NCI-H2081 (cell line): Measurements from ENCODE around the gene FAM120B.
A peak's percentile ranks its signal among the peaks of the same experiment; 100 is the strongest.

Experiments used
- DNase-seq, 2 experiments: peaks; one replicate each; lab custom pipeline; 2025; lab: John Stamatoyannopoulos, UW

Gene FAM120B

DNA sequence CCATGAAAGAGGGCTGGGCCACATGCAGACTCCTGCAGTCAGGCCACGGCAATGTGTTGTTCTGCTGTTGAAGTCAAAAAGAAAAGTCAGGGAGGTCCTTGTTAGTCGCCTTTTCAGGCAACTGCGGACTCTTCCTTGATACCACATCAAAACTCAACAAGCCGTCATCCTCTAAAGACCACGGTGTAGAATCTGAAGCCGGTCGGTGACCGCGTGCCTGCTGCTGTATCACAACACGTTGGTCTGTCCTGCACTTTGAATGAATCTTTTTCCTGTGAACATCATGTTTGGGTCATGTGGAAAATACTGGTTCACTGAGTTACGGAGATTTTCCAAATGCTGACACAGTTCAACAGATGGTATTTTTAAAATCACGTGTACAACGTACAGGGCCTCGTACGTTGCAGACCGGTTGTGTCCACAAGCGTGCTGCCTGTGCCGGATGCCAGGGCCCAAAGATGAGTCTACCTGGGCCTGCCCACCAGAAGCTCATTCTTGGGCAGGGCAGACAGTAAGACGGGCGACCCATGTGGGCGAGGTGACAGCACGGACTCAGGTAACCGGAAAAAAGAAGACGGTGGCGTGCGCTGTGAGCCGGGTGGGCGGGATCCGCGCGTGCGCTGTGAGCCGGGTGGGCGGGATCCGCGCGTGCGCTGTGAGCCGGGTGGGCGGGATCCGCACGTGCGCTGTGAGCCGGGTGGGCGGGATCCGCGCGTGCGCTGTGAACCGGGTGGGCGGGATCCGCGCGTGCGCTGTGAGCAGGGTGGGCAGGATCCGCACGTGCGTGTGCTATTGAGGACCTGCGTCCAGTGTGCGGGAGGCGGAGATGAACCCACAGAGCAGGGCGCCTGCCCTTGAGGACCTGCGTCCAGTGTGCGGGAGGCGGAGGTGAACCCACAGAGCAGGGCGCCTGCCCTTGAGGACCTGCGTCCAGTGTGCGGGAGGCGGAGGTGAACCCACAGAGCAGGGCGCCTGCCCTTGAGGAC is 114.5 kb downstream of the FAM120B start:
- DNase-seq = no peak

DNA sequence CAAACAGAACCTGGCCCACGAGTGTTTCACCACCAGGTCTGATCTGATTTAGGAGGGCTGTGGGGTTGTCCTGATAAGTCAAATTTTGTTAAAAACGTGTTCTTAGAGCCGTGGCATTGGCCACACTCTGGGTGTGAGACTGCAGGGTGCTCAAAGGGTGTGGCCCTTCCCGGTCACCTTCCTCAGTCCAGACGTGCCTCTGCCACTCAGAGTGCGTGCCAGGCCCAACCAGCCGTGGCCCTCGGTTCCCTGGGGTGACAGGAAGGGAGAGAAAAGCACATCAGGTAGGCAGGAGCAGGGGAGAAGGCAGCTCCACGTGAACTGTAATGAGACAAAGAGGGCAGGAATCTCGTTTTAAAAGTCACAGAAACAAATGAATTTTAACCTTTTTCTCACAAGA is 115.4 kb downstream of the FAM120B start:
- no peak for DNase-seq

DNA sequence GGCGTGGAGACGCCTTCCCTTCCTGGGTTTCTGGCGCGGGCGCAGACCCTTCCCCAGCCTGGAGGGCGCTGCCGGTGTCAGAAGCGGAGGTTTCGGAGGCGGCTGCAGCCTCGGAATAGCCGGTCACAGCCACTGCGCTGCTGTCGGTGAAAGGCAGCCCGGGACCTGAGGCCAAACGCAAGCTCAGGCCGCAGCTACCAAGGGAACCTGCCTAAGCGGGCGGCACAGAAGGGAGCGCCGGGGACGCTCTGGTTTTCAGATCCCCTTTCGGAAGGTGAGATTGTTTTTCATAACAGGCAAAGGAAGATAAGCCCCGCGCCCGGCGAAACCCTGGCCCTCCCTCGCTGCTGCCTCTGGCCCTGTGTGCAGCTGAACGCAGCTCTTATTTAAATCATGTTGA is 116.5 kb downstream of the FAM120B start:
- DNase-seq = no peak

DNA sequence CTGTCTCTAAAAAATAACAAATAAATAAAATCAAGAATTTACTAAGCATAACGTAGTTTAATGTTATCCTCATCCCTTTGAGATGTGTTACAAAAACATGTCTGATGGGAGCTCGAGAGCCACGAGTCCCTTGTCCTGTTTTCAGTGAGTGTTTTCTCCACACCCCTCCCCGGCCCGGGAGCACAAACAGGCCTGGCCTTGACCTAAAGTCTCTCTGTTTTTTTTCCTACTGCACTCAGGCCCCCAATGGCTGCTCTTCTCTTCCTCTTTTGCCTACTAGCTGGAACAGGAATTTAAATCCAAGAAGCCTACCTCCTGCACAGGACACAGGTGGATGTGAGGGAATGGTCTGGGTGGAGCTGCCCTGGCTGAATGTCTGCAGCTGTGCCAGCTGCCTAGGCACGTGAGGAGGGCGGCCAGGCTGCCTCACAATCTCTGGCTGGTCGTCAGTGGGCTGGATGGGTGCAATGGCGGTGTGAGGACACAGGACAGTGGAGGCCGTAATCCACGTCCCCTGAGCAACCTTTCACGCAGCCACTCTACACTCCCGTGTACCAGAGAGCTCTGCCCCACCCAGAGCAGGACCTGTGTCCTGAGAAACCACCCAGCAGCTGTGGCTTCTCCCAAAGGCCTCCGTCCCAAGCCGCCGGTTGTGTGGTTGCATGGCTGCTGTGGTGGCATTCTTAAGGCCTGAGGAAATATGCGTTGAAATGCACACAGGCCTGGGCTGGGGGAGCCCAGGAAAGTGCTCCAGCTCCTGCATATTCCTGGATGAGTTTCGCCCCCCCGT is 117.5 kb downstream of the FAM120B start:
- DNase-seq = no peak

DNA sequence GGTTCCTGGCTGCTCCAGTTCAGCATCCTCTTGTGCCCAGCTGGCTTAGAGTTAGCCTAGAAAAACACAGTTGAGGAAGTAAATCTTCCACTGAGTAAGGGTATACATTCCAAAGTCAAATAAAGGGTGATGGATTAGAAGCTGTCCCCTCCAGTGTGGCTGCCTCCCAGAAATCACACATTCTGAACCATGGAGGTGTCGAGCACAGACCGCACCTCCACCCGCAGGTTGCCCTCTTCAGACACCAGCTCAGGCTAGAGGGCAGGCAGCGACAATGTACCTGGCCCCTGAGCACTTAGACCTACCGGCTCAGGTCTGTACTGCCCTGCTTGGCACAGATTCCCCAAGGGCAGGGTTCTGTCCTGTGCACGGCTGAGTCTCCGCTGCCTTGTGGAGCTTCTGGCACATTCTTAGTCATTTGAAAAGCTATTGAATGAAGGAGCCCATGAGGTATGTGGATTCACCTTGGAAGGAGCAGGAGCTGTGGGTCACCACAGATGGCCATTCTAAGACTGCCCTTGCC is 118.1 kb downstream of the FAM120B start:
- no peak for DNase-seq

DNA sequence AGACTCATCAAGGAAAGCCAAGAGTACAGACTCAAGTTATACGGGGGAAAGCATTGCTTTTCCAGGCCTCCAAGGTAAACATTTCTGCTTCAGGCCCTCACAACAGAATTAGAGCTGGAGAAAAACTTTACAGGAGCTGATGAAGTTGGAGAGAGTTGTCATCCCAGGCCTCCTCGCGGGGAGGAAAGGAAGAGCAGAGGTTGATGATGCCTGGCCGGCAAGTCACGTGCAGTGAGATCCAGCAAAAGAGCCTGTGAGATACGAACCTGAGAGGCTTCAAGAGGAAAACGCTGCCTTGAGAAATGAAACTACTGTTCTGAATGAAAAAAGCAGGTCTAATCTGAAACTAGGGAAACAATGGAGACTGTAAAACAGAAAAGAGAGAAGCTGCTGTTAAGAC is 122.9 kb downstream of the FAM120B start:
- DNase-seq = no peak

DNA sequence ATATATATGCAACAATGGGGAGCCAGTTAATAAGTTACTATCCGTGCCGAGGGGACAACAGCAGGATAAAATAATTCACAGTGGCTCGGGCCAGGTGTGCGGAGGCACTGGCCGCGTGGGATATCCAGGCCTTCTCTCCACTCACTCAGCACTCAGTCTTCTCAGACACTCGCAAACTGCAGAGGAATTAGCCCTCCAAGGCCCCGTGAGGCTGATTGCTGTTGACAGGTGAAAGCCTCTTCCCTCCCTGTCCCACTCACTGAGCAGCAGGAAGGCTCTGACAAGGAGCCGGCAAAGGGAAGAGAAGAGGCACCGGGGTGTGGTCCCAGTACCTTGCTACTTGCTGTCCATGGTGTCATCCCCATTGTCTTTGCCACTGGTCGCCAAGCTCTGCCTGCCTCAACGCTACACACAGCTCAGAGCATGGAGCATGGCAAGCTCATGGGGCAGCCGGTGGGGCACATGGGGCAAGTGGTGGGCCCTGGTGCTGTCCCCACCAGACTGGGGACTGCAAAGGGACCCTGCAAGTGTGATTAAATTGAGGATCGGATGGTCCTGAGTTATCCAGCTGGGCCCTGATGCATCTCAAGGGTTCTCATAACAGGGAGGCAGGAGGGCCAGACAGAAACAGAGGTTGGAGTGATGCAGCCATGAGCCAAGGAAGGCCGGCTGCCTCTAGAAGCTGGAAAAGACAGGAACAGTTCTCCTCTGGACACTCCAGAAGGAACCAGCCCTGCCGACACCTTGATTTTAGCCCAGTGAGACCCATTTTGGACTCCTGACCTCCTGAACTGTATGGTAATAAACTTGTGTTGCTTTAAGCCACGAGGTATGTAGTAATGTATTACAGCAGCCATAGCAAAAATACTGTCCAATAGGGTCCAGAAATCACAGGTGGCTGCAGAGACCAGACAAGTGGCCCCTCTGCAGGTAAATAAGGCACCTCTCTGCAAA is 126.9 kb downstream of the FAM120B start:
- DNase-seq = no peak

DNA sequence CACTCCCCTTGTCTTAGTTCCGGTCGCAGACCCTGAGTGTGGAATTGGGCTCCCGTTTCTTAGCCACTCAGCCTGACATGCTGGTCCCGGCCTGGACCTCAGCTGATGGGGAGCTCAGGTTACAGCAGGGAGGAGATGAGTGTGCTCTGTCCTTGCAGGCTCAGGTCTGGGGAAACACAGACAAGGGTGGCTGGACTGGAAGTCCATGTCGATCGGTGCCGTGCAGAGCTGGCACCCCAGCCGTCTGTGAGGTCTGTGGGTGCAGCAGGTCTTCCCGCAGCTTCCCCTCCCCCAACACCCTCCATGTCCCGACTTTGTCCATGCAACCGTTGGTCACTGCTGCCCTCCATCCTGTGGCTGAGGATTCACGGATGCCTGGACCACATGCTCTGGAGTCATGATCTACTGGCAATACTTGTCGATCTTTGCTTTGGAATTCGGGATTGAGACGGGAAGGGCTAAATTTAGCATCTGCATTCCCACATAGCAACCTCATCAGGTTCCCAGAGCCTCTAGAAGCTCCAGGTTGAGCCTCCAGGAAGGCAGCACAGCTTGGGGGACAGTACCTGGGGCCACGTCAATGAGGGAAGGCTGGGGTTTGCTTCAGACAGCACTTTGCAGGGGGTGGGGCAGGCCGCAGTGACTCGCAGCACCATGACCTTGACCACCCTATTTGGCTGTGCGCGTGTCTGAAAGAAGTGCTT is 127.7 kb downstream of the FAM120B start:
- no peak for DNase-seq

DNA sequence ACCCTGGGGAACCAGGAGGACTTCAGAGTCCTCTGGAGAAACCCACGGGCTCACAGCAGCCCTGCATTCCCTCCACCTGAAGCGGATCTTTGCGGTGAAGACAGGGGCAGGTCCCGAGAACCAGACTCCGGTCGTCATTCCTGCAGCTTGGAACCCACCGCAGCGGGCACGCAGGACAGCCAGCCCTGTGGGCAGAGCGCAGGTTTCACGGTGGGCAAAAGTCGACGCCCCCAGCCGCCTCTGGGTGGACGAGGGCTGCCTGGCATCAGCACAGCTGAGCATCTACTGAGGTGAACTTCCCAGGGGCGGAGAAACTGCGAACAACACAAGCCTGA is 128.2 kb downstream of the FAM120B start:
- DNase-seq = no peak

DNA sequence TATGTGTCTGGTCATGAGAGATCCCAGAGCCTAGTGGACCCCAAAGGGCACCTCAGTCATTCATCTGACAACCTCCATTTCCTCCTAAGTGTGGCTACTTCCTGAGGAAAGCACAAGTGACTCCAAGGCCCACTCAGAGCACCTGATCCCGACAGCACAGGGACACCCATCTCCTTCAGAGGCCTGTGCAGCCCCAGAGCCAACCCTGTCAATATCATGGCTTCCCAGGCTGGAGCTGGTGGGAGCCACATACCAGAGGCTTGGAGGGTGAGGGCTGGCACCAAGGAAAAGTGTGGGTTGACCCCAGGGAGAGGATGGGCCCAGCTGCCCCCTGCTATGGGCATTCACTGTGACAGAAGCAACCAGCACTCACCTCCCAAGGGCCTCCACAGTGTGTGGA is 129.2 kb downstream of the FAM120B start:
- no peak for DNase-seq

DNA sequence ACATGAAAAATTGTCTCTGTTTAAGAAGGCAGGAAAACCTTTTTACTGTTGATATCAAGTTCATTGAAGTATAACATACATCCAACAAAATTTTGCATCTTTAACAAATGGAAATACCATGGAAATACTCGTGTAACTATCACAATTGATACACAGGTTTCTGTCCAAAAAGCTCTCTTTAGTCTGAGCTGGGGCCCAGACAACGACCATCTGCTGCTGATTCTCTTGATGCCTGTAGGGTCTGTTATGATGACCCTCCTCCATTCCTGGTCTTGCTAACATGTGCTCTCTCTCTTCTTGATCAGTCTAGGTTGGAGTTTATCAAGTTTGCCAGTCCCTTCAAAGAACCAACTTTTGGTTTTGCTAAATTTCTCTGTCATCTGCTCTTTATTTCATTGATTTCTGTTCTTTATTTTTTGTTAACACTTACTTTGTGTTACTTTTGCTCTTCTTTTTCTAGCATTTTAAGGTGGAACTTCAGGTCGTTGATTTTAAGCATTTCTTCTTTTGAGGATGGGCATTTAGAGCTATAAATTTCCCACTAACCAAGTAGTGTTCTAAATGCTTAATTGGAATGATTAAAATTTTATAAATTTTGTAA is 129.8 kb downstream of the FAM120B start:
- no peak for DNase-seq

DNA sequence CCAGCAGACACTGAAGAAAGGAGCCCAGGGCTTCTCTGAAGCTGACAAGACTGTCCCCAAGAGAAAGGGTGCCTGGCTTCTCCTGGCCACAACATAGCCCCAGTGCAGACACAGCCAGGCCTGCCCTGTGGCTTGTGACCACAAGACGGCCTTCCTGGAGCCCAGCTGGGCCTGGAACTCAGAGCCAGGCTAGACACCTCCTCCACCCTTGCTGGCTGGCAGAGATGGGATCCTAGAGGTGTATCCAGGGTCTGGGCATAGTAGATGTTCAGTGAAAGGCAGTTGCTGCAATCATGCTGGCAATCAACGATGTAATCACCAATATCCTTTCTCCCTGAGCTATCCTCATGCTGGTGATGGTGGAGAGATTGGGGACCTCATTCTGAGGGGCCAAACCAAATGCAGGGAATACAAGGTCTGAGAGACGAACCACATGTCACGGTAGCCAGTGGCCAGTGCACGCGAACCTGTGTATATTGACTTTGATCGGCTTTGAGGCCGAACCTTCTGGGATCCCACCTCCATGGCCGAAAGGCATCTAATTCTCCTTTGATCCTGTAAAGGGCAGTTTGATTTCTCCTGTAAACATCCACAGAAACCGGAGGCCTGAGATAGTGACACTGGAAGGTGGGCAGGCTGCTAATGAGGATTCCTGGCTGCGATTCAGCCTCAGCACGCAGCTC is 131.3 kb downstream of the FAM120B start:
- DNase-seq = no peak

DNA sequence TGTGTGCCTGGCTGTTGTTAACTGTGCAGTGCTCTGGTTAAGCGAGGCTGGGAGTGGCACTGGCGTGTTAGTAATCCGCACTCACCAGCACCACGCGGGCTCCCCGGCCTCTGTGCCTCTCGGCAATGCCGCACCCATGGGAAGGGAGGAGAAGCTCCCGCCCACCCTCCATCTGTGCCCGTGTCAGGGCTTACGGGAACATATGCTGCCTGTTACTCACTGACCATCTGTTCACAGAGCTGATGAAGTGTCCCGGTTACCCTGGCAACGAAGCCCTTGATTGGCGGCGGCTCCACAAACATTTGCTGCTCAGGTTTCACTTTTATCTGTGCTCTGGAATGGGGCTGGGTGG is 131.8 kb downstream of the FAM120B start:
- DNase-seq = peak; percentile 83 to 85

DNA sequence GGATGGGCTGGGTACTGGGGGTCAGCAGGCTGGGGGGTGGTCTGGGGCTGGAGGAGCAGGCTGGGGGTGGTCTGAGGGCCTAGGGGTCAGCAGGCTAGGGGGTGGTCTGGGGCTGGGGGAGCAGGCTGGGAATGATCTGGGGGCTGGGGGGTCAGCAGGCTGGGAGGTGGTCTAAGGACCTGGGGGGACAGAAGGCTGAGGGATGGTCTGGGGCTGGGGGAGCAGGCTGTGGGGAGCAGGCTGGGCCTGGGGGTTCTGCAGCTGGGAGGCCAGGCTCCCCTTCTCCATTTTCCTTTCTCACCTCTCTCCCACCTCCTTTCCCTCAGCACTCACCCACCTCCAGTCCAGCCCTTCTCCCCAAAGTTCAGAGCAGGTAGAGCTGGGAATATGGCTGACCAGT is 132.3 kb downstream of the FAM120B start:
- DNase-seq = no peak

DNA sequence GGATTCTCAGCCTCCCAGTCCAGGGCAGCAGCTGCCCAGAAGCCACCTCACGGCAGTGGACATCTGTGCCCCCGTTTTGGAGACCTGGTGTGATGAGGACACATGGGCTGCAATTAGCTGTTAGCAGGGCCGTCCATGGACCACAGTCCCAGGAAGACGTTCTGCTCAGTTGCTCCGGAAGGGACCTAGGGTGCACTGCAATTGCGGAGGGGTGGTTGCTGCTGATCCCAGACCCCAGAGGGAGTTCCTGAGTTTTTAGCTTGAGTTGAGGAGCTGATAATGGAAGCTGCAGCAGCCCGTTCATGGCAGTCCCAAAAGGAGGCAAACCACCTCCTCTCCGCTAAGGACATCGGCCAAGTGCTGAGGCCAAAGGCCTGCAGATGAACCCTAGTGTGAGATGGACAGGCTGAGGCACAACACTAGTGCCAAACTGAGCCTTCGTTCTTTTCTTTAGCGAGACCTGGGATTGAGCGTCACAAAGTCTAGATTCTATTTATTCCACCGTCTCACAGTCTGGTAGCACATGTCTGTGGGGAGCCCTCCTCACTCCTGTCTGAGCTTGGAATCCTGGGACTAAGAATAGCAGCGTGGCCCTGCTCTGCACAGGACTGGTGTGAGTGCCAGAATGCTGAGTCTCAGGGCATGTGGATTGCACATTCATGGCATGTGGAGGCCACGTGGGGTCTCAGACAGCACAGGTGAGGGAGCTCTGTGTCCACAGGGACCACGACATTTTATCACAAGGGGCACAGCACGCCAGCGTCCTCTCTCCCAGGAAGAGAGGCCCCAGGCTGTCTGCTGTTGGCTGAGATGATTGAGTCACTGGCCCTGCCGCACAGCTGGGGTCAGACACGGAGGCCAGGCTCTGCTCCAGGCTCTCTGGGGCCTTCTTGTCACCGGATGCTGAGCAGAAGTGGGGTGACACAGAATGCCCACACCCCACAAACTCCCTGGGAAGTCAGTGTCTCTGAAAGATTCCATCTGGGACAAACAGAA is 133.1 kb downstream of the FAM120B start:
- DNase-seq = no peak

DNA sequence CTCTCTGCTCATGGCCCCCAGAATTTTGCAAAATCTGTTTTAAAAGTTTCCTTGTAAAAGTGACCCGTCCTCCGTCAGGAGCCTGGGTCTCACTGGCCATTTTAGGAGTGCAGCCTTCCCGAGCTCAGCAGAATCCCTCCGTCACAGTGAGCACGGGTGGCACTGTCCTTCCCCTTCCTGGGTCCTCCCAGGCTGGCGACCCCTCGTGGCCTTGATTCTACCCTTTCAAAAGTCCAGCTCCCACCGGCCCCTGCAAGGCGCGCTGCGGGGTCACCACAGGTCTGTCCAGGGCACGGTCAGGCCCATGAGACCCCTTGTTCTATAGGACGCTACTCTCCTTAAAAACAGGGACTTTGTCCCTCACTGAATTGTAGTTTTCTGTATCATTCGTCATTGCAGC is 133.9 kb downstream of the FAM120B start:
- DNase-seq = no peak

DNA sequence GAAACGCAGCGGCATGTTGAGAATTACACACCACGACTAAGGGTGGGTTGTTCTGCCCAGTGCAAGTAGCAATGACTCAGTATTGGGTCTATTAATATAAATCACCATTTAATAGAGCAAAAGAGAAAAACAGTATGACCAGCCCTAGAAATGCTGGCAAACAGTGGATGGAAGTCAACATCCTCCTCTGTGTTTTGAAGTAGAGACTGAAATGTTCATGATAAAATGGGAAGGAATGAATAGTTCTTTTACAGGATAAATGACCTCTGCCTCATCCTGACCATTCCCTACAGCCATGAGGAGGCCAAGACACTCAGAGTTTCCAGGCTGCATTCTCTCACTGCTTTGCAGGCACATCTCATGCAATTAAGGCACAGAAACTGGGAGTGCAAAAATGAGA is 134.8 kb downstream of the FAM120B start:
- no peak for DNase-seq

DNA sequence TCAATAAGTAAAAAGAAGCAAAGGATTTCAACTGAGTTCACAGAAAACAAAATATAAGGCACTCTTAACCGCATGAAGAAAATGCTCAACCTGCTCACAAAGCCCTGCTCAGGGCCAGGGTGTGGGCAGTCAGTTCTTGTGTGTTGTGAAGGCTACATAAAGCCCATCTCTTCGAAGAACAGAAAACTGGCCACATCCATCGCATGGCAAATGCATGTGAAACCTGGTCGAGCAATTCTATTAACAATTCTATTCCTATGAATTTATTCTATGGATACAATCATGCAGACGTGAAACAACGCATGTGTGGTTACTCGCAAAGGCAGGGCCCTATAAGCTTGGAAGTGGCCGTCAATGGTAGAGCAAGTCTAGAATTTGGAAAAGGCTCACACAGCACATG is 136.0 kb downstream of the FAM120B start:
- no peak for DNase-seq

DNA sequence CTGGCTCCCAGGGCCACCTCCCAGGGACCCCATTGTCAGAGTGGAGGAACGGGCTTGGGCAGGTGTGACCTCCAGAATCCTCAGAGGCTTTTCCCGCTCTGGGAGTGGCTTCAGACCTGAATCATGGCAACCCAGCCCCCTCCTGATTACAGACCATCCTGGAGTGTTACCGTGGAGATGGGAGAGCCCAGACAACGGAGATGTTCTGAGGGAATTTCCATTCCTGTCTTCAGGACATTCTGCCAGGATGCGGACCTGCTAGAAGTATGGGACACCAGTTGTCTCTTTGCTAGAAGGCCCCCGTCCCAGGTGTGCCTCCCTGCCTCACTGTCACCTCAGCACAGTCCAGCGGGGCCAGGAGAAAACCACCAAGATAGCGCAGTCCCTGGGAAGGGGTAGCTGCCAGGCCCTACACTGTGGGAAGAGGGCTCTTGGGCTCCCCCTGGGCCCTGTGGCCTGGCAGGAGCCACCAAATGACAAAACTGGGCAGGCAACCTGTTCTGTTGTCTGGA is 136.6 kb downstream of the FAM120B start:
- no peak for DNase-seq
